ENCODE measurements around the gene TEF. TPM values are rescaled to one million over a fixed set of nuclear protein-coding genes. Genes with fewer than 3 reads are reported as not detected.

The TEF gene
- total RNA-seq, 1 experiment from 2014 or later, result 3.9 TPM

- Histone ChIP-seq H3K9me3 (ENCODE audit: low read depth, low read length, poor library complexity, severe bottlenecking) (no peaks in the 10 kb centered on the region), H3K4me1 (ENCODE audit: insufficient read depth, low read length, poor library complexity, severe bottlenecking) (peaks cover 17% of the 10 kb centered on the region), H3K27me3 (replicated peaks; ENCODE audit: insufficient read depth, low read depth, low read length, poor library complexity) (no peaks in the 10 kb centered on the region), H3K27ac (ENCODE audit: low read depth, low read length, poor library complexity, severe bottlenecking) (peak overlapping the region; percentile 33), H3K4me3 (ENCODE audit: low read depth, low read length, poor library complexity, severe bottlenecking) (peak overlapping the region; percentile 26), H3K36me3 (ENCODE audit: insufficient read depth, low read length, poor library complexity, severe bottlenecking) (no peaks in the 10 kb centered on the region)
- intact Hi-C loops (cut with micrococcal nuclease; ENCODE audit: unreplicated experiment), result no loop called here
- ChIA-PET CTCF (interaction anchor here (0.7 to 0.8 kb wide), 2 partner anchors 14 to 160 kb away, joined by 3 to 4 read pairs; partner anchors contain the start of gene TEF), POLR2A (ENCODE audit: low non-redundant PET) (no interaction called here)
- no TSS peak for BruUV-seq (replicated peaks)
- TF ChIP-seq, protein P1, sequence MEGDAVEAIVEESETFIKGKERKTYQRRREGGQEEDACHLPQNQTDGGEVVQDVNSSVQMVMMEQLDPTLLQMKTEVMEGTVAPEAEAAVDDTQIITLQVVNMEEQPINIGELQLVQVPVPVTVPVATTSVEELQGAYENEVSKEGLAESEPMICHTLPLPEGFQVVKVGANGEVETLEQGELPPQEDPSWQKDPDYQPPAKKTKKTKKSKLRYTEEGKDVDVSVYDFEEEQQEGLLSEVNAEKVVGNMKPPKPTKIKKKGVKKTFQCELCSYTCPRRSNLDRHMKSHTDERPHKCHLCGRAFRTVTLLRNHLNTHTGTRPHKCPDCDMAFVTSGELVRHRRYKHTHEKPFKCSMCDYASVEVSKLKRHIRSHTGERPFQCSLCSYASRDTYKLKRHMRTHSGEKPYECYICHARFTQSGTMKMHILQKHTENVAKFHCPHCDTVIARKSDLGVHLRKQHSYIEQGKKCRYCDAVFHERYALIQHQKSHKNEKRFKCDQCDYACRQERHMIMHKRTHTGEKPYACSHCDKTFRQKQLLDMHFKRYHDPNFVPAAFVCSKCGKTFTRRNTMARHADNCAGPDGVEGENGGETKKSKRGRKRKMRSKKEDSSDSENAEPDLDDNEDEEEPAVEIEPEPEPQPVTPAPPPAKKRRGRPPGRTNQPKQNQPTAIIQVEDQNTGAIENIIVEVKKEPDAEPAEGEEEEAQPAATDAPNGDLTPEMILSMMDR (conservative IDR thresholded peaks at IDR 0.05; ENCODE audit: low read depth, low read length), result peak; percentile 40
- no peak for TF ChIP-seq EZH2 (IDR thresholded peaks at IDR 0.05; ENCODE audit: borderline replicate concordance, low read depth, low read length, poor library complexity, severe bottlenecking)
- peak; percentile 91 for DNase-seq (ENCODE audit: low spot score)
Measured at GRCh38 chr22:41367039-41367679, 14.6 kb upstream of the TEF start.

DNA sequence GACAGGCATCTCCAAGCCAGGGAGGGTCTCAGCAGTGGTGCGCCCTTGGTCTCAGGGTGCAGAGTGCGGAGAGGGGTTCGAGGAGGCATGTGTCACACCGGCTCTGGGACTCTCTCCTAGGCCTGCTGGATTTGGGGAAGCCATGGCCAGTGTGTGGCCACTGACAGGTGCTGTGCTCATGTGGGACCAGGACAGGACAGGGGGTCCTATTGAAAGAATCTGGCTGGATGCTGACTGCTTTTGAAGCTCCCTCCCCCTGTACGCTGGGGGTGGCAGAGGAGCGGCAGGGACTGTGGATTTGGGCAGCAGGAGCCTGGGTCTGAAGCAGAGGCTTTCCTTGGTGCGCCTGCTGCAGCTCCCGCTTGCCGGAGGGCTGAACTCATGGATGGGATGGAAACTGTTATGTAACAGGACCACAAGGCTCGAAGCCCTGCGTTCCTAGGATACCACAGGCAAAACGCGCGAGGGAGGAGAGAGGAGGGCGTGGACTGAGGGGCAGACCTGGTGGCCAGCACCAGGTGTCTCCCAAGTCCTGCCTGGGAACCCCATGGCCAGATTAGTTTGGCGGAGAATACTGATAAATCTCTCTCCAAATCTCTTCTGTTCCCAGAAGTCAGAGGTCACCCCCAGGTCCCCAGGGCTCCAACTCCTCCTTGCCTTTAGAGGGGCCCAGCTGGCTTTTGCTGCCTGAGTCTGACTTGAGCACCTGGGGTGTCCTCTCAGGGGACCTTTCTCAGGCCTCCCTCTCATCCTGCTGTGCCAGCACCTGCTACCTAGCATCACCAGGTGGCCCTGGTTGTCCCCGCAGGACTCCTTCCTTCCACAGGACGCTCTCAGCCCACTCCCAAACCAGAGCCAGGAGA is 13.8 kb upstream of the TEF start:
- Histone ChIP-seq H3K27me3 (replicated peaks; ENCODE audit: insufficient read depth, low read depth, low read length, poor library complexity) (no peaks in the 10 kb centered on the region), H3K27ac (ENCODE audit: low read depth, low read length, poor library complexity, severe bottlenecking) (peak overlapping the region; percentile 33), H3K36me3 (ENCODE audit: insufficient read depth, low read length, poor library complexity, severe bottlenecking) (no peaks in the 10 kb centered on the region), H3K4me1 (ENCODE audit: insufficient read depth, low read length, poor library complexity, severe bottlenecking) (peaks cover 17% of the 10 kb centered on the region), H3K4me3 (ENCODE audit: low read depth, low read length, poor library complexity, severe bottlenecking) (peak overlapping the region; percentile 26), H3K9me3 (ENCODE audit: low read depth, low read length, poor library complexity, severe bottlenecking) (no peaks in the 10 kb centered on the region)
- BruUV-seq (replicated peaks), result no TSS peak
- DNase-seq (ENCODE audit: low spot score), result no peak
- ChIA-PET POLR2A (ENCODE audit: low non-redundant PET) (no interaction called here), CTCF (interaction anchor here (0.7 kb wide), 1 partner anchor 13 kb away, joined by 4 read pairs; the partner anchor contains the start of gene TEF)
- intact Hi-C loops (cut with micrococcal nuclease; ENCODE audit: unreplicated experiment), result no loop called here
- TF ChIP-seq EZH2 (IDR thresholded peaks at IDR 0.05; ENCODE audit: borderline replicate concordance, low read depth, low read length, poor library complexity, severe bottlenecking), result no peak
- TF ChIP-seq, protein P1 (conservative IDR thresholded peaks at IDR 0.05; ENCODE audit: low read depth, low read length), result no peak

DNA sequence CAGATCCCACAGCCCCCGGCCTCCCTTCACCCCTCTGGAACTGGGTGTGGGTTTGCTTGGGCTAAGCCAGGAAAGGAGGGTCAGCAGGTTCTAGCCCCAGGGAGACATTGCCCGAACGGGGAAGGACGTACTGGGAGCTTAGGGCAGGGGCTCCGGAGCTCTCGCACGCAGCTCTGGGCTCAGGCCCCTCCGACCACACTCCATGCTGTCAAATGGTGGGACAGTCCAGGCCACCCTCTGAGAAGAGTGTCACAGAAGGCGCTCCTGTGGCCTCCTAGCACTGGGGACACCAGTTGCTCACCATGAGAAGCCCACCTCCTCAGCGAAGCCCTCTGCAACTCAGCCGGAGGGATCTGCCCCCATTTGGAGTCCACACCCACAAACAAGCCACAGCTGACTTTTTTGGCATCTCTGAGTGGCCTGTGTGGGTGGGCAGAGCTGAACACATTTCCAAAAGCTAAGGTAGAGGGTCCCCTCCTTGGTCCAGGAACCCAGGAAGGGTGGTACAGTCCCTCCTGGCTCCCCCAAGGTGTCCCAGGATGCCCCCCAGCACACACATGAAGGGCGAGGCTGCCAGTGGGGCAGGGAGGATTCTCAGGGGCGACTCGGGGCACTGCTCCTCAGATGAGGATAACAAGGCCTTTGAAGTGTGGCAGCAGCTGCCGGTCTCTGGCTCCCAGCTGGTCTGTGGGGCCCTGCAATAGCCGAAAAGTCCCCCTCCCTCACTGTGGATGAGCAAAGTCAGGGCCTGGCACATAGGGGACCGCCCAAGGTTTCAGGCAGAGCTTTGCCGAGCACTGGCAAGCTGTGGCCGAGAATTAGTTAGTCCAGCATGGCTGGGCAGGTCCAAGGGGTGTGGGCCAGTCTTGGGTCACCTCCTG is 13.0 kb upstream of the TEF start:
- H3K4me3 ChIP-seq (ENCODE audit: low read depth, low read length, poor library complexity, severe bottlenecking), result no peak overlapping the region
- H3K27ac ChIP-seq (ENCODE audit: low read depth, low read length, poor library complexity, severe bottlenecking), result no peak overlapping the region
- no peak for DNase-seq (ENCODE audit: low spot score)
- H3K9me3 ChIP-seq (ENCODE audit: low read depth, low read length, poor library complexity, severe bottlenecking), result no peaks in the 10 kb centered on the region
- TF ChIP-seq EZH2 (IDR thresholded peaks at IDR 0.05; ENCODE audit: borderline replicate concordance, low read depth, low read length, poor library complexity, severe bottlenecking), result no peak
- TF ChIP-seq, protein P1 (conservative IDR thresholded peaks at IDR 0.05; ENCODE audit: low read depth, low read length), result no peak
- POLR2A ChIA-PET (ENCODE audit: low non-redundant PET), result no interaction called here
- no peaks in the 10 kb centered on the region for H3K27me3 ChIP-seq (replicated peaks; ENCODE audit: insufficient read depth, low read depth, low read length, poor library complexity)
- no peaks in the 10 kb centered on the region for H3K36me3 ChIP-seq (ENCODE audit: insufficient read depth, low read length, poor library complexity, severe bottlenecking)
- intact Hi-C loops (cut with micrococcal nuclease; ENCODE audit: unreplicated experiment), result no loop called here
- CTCF ChIA-PET, result no interaction called here
- H3K4me1 ChIP-seq (ENCODE audit: insufficient read depth, low read length, poor library complexity, severe bottlenecking), result peaks cover 17% of the 10 kb centered on the region
- no TSS peak for BruUV-seq (replicated peaks)
